GM12878 (cell line): ENCODE results near the gene KLF15.

Source experiments
- CEBPB ChIP-seq, 2 experiments: fragments of 150-350 bp in 1 of 2; IDR thresholded peaks; 2 replicates each; pipeline ENCODE4 v1.6.1; 2012 to 2014; ENCODE audit warnings: low read depth in 2 of 2, low read length in 2 of 2, borderline replicate concordance in 1 of 2, inconsistent platforms in 1 of 2
- CTCF ChIP-seq, 3 experiments: IDR thresholded peaks in 2 of 3; conservative IDR thresholded peaks in 1 of 3; 2 replicates each; pipeline ENCODE4 v1.5.1; 2011; ENCODE audit warnings: low read depth in 3 of 3, low read length in 3 of 3, mild to moderate bottlenecking in 3 of 3, control low read depth in 2 of 3, moderate library complexity in 2 of 3, inconsistent platforms in 1 of 3, mixed read lengths in 1 of 3; ENCODE audit not compliant: control insufficient read depth in 2 of 3, insufficient read depth in 1 of 3; ENCODE audit errors: extremely low read depth in 1 of 3
- EGR1 ChIP-seq, 2 experiments: IDR thresholded peaks; 1 replicate in 1 of 2; 2 replicates in 1 of 2; pipeline ENCODE4 v1.6.1; 2011 to 2012; ENCODE audit warnings: low read depth in 2 of 2, low read length in 2 of 2, borderline replicate concordance in 1 of 2, mild to moderate bottlenecking in 1 of 2, moderate library complexity in 1 of 2
- FOS ChIP-seq: IDR thresholded peaks from 3 replicates; pipeline ENCODE4 v1.6.1; 2011; ENCODE audit warnings: borderline replicate concordance; ENCODE audit not compliant: insufficient read length; ENCODE audit errors: extremely low read depth
- JUND ChIP-seq: IDR thresholded peaks from 2 replicates; pipeline ENCODE4 v1.6.1; 2012; ENCODE audit warnings: low read depth, mild to moderate bottlenecking, low read length, improper control_type of control experiment, moderate library complexity
- NFXL1 ChIP-seq: fragments of 450-650 bp; IDR thresholded peaks from 2 replicates; pipeline ENCODE4 v1.6.1; 2017; ENCODE audit warnings: antibody characterized with exemption, mild to moderate bottlenecking, borderline replicate concordance
- POLR2A ChIP-seq: IDR thresholded peaks from 2 replicates; pipeline ENCODE4 v1.6.1; 2011; ENCODE audit warnings: low read depth, mild to moderate bottlenecking, low read length
- POLR2AphosphoS5 ChIP-seq: IDR thresholded peaks from 2 replicates; pipeline ENCODE4 v1.6.1; 2011; ENCODE audit warnings: mild to moderate bottlenecking, low read length, inconsistent platforms
- RAD21 ChIP-seq: IDR thresholded peaks from 2 replicates; pipeline ENCODE4 v1.6.1; 2011; ENCODE audit warnings: mild to moderate bottlenecking, low read depth, low read length, moderate library complexity; ENCODE audit not compliant: insufficient read depth
- RCOR1 ChIP-seq: conservative IDR thresholded peaks from 2 replicates; pipeline ENCODE4 v1.6.1; 2012; ENCODE audit warnings: low read depth, low read length, improper control_type of control experiment
- REST ChIP-seq: IDR thresholded peaks from 2 replicates; pipeline ENCODE4 v1.6.1; 2012; ENCODE audit warnings: mild to moderate bottlenecking, low read depth, low read length
- STAT1 ChIP-seq: fragments of 450-650 bp; conservative IDR thresholded peaks from 2 replicates; pipeline ENCODE4 v1.6.1; 2014; ENCODE audit warnings: antibody characterized with exemption, mild to moderate bottlenecking
- TARDBP ChIP-seq: IDR thresholded peaks from 2 replicates; pipeline ENCODE4 v1.6.1; 2016; ENCODE audit warnings: borderline replicate concordance

DNA sequence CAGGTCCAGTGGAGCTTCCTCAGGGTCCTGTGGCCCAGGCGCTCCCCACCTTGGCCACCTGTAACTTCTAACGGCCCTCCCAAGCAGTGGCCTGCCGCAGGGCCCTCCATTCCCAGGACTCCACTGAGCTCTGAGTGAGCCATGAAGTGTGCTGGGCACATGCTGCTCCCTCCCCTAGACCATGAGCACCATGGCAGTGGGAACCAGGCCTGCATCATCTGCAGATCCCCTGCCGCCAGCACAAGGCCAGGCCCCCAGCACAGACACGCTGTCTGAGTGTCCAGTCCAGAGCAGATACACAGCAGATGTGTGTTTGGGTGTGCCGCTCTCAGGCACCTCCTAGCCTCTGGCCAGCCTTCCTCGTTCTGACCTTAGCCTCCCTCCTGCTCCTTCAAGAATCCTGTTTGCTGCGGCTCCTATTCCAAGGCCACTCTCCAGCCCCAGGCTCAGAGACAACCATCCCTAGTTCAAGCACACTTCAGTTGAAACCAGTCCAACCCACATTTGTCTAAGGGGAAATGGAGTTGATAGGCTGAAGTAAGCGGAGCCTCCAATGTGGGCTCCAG lies 7.0 kb upstream of the KLF15 start:
- no peak for TF ChIP-seq POLR2A
- TF ChIP-seq RAD21: no peak
- TF ChIP-seq TARDBP: no peak
- TF ChIP-seq NFXL1: no peak
- no peak for TF ChIP-seq POLR2AphosphoS5
- TF ChIP-seq REST: no peak
- TF ChIP-seq RCOR1: no peak
- TF ChIP-seq EGR1 (IDR thresholded peaks at IDR 0.05; ENCODE audit: borderline replicate concordance in 1 of 2, low read depth in 2 of 2, low read length in 2 of 2): no peak
- no peak for TF ChIP-seq CTCF (IDR thresholded peaks at IDR 0.05 in 2 of 3, conservative IDR thresholded peaks at IDR 0.05 in 1 of 3; ENCODE audit: control insufficient read depth in 2 of 3, extremely low read depth in 1 of 3, insufficient read depth in 1 of 3, low read depth in 3 of 3, low read length in 3 of 3)
- TF ChIP-seq CEBPB (IDR thresholded peaks at IDR 0.05; ENCODE audit: borderline replicate concordance in 1 of 2, low read depth in 2 of 2, low read length in 2 of 2): no peak
- TF ChIP-seq JUND: no peak
- no peak for TF ChIP-seq STAT1
- no peak for TF ChIP-seq FOS
